ENCODE data around the gene EPOP.
A peak's percentile ranks its signal among the peaks of the same experiment; 100 is the strongest.

DNA sequence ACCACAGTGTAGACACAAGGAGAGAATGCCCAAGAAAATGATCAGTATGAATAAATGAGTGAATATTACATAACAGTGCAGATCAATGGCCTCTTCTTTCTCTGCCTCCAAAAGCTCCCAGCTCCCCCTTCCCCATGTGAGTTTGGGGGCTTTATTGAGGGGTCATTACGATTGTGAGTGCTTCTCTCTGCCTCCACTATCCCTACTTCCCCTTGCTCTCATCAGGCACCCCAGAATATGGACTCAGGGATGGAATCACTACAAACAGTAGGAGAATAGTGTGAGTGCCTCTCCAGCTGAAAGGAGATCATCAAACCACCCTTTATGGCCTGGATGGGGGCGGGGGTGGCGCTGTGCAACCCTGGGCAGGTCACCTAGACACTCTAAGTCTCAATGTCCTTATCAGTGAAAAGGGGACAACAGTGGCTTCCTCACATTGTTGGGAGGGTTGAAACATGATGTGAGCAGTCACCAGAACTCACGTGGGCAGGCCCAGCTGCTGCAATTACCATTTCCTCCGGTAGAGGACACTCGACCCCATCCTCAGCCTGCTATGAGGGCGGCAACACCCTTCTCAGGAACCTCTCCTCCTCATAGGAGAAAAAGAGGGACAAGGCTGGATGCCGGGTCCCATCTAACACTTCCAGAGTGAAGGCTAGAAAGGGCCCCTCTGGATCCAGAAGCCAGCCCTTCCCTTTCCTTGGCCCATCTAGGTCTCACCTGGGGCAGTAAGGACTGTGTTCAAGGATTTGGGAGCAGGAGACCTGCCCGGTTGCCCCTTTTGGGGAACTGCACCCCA is 2.1 kb upstream of the EPOP start:
- no peak for TF ChIP-seq POLR2A (IDR thresholded peaks at IDR 0.05)
- TF ChIP-seq, protein P1, sequence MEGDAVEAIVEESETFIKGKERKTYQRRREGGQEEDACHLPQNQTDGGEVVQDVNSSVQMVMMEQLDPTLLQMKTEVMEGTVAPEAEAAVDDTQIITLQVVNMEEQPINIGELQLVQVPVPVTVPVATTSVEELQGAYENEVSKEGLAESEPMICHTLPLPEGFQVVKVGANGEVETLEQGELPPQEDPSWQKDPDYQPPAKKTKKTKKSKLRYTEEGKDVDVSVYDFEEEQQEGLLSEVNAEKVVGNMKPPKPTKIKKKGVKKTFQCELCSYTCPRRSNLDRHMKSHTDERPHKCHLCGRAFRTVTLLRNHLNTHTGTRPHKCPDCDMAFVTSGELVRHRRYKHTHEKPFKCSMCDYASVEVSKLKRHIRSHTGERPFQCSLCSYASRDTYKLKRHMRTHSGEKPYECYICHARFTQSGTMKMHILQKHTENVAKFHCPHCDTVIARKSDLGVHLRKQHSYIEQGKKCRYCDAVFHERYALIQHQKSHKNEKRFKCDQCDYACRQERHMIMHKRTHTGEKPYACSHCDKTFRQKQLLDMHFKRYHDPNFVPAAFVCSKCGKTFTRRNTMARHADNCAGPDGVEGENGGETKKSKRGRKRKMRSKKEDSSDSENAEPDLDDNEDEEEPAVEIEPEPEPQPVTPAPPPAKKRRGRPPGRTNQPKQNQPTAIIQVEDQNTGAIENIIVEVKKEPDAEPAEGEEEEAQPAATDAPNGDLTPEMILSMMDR (IDR thresholded peaks at IDR 0.05) = peak; percentile 89 to 98 (median 98)
- TF ChIP-seq POLR2AphosphoS5 (IDR thresholded peaks at IDR 0.05) = peak in 2 of 3 donors; percentile 29 to 63
